ENCODE data around the gene ZNF398.

The ZNF398 gene

DNA sequence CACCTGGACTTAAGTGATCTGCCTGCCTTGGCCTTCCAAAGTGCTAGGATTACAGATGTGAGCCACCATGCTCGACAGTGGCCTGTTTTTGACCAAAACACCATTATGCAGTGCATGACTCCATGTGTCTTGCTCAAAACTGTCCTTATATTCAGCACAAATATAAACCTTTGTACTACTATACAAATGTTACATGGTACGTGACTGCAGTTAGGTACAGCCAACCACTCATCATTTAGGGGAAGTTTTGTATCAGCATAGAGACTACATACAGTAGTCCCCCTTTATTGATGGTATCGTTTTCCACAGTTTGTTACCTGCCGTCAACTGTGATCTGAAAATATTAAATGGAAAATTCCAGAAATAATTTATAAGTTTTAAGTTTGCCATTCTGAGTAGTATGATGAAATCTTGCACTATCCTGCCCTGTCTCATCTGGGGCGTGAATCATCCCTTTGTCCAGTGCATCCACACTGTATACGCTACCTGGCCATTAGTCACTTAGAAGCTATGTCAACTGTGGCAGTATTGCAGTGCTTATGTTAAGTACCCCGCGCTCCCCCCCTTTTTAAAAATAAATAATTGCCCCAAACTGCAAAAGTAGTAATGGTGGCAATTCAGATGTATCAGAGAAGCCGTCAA is 24.8 kb downstream of the ZNF398 start:
- no peak overlapping the region for H3K4me3 Mint-ChIP-seq
- H3K36me3 Mint-ChIP-seq = peaks cover 27% of the 10 kb centered on the region
- no peaks in the 10 kb centered on the region for H3K4me1 Mint-ChIP-seq
- DNase-seq = no peak
- no peaks in the 10 kb centered on the region for H3K9me3 Mint-ChIP-seq
- CTCF ChIA-PET = no interaction called here
- no peaks in the 10 kb centered on the region for H3K27me3 Mint-ChIP-seq
- no peak overlapping the region for H3K27ac Mint-ChIP-seq

DNA sequence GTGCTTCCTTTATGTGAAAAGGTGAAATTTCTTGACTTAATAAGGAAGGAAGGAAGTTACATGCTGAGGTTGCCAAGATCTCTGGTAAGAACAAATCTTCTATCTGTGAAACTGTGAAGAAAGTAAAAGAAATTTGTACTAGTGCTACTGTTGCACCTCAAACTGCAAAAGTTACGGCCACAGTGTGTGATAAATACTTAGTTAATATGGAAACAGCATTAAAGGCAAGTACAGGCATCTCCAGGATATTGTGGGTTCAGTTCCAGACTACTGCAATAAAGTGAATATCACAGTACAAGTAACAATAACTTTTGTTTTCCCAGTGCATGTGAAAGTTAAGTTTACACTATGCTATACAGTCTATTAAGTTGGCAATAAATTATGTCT is 25.3 kb downstream of the ZNF398 start:
- CTCF ChIA-PET = no interaction called here
- DNase-seq = no peak
- no peak overlapping the region for H3K4me3 Mint-ChIP-seq
- H3K27ac Mint-ChIP-seq = no peak overlapping the region
- H3K4me1 Mint-ChIP-seq = no peaks in the 10 kb centered on the region
- peaks cover 28% of the 10 kb centered on the region for H3K36me3 Mint-ChIP-seq
- no peaks in the 10 kb centered on the region for H3K9me3 Mint-ChIP-seq
- no peaks in the 10 kb centered on the region for H3K27me3 Mint-ChIP-seq

DNA sequence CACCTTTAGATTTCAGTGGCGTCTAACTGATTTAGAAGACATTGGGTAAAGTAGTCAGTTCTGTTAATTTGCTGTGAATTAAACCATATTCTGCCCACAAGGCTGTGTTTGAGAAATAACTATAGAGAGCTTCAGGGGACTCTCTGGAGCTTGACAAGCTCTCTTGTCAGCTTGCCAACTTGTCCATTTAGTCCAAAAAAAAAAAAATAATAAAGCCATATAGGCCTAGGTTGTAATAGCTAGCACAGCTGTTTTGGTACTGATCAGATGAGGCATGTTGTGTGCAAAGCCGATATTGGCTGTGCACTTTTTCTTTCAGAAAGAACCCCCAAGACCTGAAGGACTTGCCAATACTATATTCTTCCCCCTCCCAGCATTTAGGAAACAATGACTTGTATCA is 27.9 kb downstream of the ZNF398 start:
- Mint-ChIP-seq H3K27me3 (no peaks in the 10 kb centered on the region), H3K9me3 (no peaks in the 10 kb centered on the region), H3K27ac (no peak overlapping the region), H3K36me3 (peaks cover 38% of the 10 kb centered on the region), H3K4me1 (no peaks in the 10 kb centered on the region), H3K4me3 (no peak overlapping the region)
- no peak for DNase-seq
- CTCF ChIA-PET = interaction anchor here (1.5 kb wide), 1 partner anchor 20 kb away, joined by 4 read pairs; the partner anchor contains the start of gene ZNF282

DNA sequence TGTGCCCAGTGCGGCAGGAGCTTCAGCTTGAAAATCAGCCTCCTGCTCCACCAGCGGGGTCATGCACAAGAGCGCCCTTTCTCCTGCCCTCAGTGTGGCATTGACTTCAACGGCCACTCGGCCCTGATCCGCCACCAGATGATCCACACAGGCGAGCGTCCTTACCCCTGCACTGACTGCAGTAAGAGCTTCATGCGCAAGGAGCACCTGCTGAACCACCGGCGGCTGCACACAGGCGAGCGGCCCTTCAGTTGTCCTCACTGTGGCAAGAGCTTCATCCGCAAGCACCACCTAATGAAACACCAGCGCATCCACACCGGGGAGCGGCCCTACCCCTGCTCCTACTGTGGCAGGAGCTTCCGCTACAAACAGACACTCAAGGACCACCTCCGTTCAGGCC is 32.0 kb downstream of the ZNF398 start:
- no peaks in the 10 kb centered on the region for H3K27me3 Mint-ChIP-seq
- no peak overlapping the region for H3K4me3 Mint-ChIP-seq
- H3K27ac Mint-ChIP-seq = no peak overlapping the region
- H3K4me1 Mint-ChIP-seq = no peaks in the 10 kb centered on the region
- DNase-seq = no peak
- H3K9me3 Mint-ChIP-seq = no peaks in the 10 kb centered on the region
- H3K36me3 Mint-ChIP-seq = peaks cover 46% of the 10 kb centered on the region
- CTCF ChIA-PET = no interaction called here

DNA sequence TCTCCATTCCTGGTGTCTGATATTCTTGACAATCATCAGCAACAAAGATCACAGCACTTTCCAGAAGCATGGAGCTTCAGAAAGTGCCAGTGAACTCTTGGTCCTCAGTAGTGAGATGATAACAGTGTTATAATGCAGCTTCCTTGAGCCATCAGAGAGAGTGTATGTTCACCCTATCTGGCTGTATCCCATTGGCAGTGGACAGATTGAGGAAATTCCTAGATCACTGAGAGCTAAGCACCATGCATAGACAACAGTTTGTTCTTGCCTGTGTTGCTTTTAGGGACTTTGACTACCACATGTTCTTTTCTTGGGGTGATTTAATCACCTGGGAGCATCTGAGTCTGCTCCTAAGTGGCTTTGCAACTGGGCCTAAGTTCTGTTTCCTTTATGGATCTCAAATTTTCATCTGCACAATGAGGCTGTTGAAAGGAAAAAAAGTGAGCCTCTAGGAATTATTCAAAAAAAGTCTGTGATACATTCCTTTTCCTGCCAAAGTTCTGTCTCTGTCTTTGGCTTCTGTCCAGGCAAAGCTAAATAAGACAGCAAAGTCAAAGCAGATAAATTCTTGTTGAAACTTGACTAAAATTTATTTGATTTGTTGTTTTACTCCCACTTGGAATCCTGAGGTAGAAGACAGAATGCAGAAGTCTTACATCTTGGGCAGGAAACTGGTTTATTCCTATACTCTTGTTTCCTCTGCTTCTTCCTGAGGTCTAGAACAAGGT is 33.6 kb downstream of the ZNF398 start:
- Mint-ChIP-seq H3K36me3 (peaks cover 44% of the 10 kb centered on the region), H3K9me3 (no peaks in the 10 kb centered on the region), H3K4me3 (no peak overlapping the region), H3K4me1 (no peaks in the 10 kb centered on the region), H3K27ac (no peak overlapping the region), H3K27me3 (no peaks in the 10 kb centered on the region)
- no peak for DNase-seq
- CTCF ChIA-PET = interaction anchor here (1.7 kb wide), 1 partner anchor 15 kb away, joined by 6 read pairs; the partner anchor contains the start of gene ZNF282

DNA sequence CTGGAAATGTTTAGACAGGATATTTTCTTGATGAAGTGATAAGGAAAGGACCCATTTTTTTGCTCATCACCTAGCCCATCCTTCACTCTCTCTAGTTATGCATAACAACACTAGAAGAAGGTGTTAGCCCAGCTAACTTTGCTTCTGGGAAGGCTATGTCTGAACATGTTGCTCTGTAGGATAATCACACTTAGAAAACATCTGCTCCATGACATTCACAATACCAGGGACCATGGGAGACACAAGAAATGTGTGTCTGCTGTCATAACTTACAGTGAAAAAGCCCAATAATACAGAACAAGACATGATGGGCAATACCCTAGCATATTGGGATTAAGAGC is 34.2 kb downstream of the ZNF398 start:
- no peak for DNase-seq
- Mint-ChIP-seq H3K9me3 (no peaks in the 10 kb centered on the region), H3K4me1 (no peaks in the 10 kb centered on the region), H3K36me3 (peaks cover 42% of the 10 kb centered on the region), H3K4me3 (no peak overlapping the region), H3K27me3 (no peaks in the 10 kb centered on the region), H3K27ac (no peak overlapping the region)
- CTCF ChIA-PET = interaction anchor here (1.7 kb wide), 1 partner anchor 14 kb away, joined by 6 read pairs; the partner anchor contains the start of gene ZNF282

DNA sequence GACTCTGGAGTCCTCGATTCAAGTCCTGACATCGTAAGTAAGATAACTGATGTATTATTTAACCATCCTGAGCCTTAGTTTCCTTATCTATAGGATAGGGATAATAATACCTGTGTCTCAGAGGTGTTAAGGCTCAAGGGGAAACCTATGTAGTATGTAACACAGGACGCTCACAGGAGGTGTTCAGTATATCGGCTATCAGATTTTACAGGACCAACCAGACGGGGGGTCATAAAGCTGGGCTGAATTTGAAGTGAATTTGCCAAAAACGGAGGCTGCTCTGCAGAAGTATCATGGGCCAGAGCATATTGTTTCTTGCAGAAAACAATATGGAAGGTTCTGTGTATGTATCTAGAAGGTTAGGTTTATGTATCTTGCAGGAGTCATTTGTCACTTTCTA is 37.0 kb downstream of the ZNF398 start:
- CTCF ChIA-PET = no interaction called here
- Mint-ChIP-seq H3K9me3 (no peaks in the 10 kb centered on the region), H3K27me3 (peaks cover 11% of the 10 kb centered on the region), H3K27ac (no peak overlapping the region), H3K36me3 (peaks cover 19% of the 10 kb centered on the region), H3K4me3 (no peak overlapping the region), H3K4me1 (no peaks in the 10 kb centered on the region)
- no peak for DNase-seq

DNA sequence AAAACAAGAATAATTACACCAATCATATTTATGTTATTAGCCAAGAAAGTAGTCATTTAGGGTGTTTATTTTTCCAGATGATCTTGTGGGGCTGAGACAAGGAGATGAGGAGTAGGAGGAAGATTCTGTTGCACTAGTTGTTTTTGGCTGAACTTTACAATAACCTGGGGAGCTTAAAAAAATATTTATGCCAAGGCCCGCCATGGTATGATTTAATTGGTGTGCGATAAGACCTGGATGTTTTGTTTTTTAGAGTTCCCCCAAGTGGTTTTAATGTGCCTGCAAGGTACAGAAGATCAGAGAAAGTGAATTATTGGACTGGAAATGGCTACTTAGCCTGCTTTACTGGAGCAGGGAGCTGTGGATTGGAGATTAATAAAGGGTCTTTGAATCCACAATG is 41.0 kb downstream of the ZNF398 start:
- Mint-ChIP-seq H3K36me3 (peaks cover 1% of the 10 kb centered on the region), H3K4me1 (peaks cover 11% of the 10 kb centered on the region), H3K9me3 (no peaks in the 10 kb centered on the region), H3K4me3 (no peak overlapping the region), H3K27ac (no peak overlapping the region), H3K27me3 (peaks cover 33% of the 10 kb centered on the region)
- CTCF ChIA-PET = no interaction called here
- DNase-seq = no peak

DNA sequence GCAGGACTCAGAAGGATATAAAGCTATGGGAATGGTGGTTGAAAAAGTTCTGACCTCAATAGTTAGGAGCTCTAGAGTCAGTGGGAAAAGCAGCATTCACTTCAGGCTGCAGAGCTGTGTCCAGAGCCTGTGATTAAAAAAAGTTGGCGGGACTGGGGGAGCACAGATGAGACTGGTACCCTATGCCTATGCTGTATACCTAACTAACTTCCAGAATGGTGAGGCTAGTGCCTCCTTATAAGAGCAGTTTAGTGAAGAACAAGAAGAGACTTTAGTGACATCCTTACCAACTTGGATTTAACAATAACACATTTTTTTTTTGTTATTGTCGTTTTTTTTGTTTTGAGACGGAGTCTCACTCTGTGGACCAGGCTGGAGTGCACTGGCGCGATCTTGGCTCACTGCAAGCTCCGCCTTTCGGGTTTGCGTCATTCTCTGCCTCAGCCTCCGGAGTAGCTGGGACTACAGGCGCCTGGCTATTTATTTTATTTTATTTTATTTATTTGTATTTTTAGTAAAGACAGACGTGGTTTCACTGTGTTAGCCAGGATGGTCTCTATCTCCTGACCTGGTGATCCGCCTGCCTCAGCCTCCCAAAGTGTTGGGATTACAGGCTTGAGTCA is 41.5 kb downstream of the ZNF398 start:
- Mint-ChIP-seq H3K9me3 (no peaks in the 10 kb centered on the region), H3K4me3 (no peak overlapping the region), H3K27ac (no peak overlapping the region), H3K4me1 (peaks cover 11% of the 10 kb centered on the region), H3K27me3 (peaks cover 33% of the 10 kb centered on the region), H3K36me3 (peaks cover 1% of the 10 kb centered on the region)
- DNase-seq = no peak
- CTCF ChIA-PET = no interaction called here

DNA sequence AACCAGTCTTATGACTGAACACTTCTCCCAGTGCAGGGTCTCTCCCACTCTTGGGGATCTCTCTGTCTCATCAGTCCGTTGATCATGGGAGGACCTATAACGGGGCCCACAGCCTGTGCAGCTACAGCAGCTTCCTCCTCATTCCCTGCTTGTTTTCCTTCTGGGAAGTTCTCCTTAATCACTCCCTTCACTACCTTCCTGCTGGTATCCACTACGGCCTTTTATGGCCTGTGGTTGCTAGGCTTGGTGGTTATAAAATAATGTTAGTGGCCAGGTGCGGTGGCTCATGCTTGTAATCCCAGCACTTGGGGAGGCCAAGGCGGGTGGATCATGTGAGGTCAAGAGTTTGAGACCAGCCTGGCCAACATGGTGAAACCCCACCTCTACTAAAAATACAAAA is 44.6 kb downstream of the ZNF398 start:
- no peak for DNase-seq
- peaks cover 33% of the 10 kb centered on the region for H3K27me3 Mint-ChIP-seq
- H3K9me3 Mint-ChIP-seq = no peaks in the 10 kb centered on the region
- H3K4me3 Mint-ChIP-seq = peak overlapping the region; percentile 26
- no peaks in the 10 kb centered on the region for H3K36me3 Mint-ChIP-seq
- H3K27ac Mint-ChIP-seq = peak overlapping the region; percentile 21
- peaks cover 22% of the 10 kb centered on the region for H3K4me1 Mint-ChIP-seq
- CTCF ChIA-PET = no interaction called here

DNA sequence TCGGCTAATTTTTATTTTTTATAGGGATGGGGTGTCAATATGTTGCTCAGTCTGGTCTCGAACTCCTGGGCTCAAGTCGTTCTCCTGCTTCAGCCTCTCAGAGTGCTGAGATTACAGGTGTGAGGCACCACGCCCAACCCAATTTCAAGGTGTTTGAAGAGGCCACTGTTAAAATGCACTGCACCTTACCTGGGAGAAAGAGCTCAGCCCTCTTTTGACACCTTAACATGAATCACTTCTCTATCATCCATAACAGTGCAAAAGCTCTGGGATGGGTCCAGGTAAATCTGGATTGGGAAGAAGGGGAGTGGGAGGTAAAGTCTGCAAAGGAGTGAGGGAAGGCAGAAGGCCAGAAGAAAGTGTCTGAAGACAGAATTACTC is 47.5 kb downstream of the ZNF398 start:
- CTCF ChIA-PET = interaction anchor here (0.7 to 2.1 kb wide), 9 partner anchors 13 to 431 kb away, joined by 3 to 7 read pairs (median 5); partner anchors contain the start of gene ZNF783
- Mint-ChIP-seq H3K36me3 (peaks cover 21% of the 10 kb centered on the region), H3K27me3 (peaks cover 17% of the 10 kb centered on the region), H3K4me3 (peak overlapping the region; percentile 81), H3K27ac (peak overlapping the region; percentile 30), H3K4me1 (peaks cover 44% of the 10 kb centered on the region), H3K9me3 (no peaks in the 10 kb centered on the region)
- DNase-seq = no peak

DNA sequence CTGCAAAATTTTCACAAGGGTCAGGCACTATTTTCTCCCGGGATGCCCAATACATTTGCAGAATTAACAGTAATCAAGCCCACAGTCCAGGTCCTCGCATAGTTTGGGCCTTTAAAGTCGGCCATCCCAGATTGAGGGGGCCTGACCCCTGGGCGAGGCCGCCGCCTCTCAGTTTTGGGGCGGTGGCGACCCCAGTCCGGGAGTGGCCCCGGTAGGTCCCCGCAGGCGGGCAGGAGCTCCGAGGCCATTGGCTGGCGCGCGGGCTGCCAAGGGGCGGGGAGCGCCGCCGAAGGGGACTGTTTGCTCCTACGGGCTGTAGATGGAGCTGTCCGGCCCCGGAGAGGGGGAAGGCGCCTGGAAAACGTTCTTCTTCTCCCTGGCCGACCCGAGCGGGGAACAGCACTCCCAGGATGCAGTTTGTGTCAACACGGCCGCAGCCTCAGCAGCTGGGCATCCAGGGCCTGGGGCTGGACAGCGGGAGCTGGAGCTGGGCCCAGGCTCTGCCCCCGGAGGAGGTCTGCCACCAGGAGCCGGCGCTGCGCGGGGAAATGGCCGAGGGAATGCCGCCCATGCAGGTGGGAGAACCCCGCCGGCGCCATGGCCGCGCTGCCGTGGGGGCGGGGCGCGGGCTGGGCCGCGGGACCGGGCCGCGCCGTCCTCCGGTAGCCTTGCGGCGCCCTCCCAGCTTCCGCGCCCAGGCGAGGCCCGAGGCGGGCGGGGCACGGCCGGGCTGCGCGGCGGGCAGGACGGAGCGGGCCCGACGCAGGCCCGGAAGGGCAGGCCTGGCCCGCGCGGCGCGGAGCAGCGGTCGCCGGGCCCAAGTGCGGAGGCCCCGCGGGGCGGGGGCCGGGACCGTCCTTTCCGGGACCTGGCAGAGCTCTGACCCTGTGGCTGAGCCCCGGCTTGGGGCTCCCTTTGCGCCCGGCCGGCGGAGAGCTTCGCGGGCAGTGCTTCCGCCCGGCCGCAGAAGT is 48.2 kb downstream of the ZNF398 start, which contains the start of gene ZNF282:
TSS of gene ZNF282 (plus strand) at position 367 of the 971 bp plus-strand sequence. CDS start at position 411, 44 bp downstream.
- Mint-ChIP-seq H3K36me3 (peaks cover 25% of the 10 kb centered on the region), H3K4me1 (peaks cover 48% of the 10 kb centered on the region), H3K27ac (peak within 1 kb of the TSS; percentile 79), H3K9me3 (no peaks in the 10 kb centered on the region), H3K4me3 (peak within 1 kb of the TSS; percentile 82), H3K27me3 (peaks cover 12% of the 10 kb centered on the region)
- DNase-seq = peak; percentile 85
- CTCF ChIA-PET = interaction anchor here (0.5 to 2.1 kb wide), 12 partner anchors 13 to 430 kb away, joined by 3 to 7 read pairs (median 5); partner anchors contain the start of genes ZNF398 and ZNF783

DNA sequence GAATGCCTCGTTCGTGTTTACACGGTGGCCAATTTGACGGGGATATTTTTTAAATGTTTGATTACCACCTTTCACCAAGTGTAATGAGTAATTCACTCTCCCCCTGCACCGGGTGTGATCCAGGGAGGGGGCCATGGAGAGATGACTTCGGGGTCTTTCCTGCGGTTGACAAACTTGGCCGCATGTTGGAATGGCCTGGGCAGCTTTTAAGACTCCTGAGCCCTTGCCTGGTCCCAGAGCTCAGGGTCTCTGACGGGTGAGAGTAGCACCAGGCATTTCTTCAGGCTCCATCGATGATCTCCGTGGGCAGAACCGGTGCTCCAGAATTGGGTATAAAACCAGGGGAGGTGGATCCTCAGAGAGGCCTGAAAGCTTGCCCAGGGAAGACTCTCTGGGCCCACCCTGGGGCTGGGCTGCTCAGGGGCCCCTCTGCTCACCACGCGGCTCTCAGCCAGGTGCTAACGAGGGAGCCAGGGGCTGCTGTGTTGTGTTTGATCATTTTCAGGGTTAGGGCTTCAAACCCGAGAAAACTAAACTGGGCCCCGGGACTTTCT is 49.0 kb downstream of the ZNF398 start:
- Mint-ChIP-seq H3K4me3 (peak overlapping the region; percentile 82), H3K27me3 (peaks cover 6% of the 10 kb centered on the region), H3K4me1 (peaks cover 45% of the 10 kb centered on the region), H3K27ac (peak overlapping the region; percentile 76), H3K9me3 (no peaks in the 10 kb centered on the region), H3K36me3 (peaks cover 30% of the 10 kb centered on the region)
- CTCF ChIA-PET = interaction anchor here (0.5 to 2.1 kb wide), 8 partner anchors 14 to 429 kb away, joined by 3 to 7 read pairs (median 5); partner anchors contain the start of genes ZNF398 and ZNF783
- DNase-seq = peak; percentile 24
